GM13977 (cell line): ENCODE measurements around the gene RDM1.
"Not testable (repeated sequence)": the region's sequence is repeated elsewhere in the genome, so short reads cannot be mapped to it uniquely, and the experiment has no call there.

Experiments used
- DNase-seq: peaks from one replicate; pipeline ENCODE4 v3.0.0; 2012; ENCODE audit warnings: low spot score
- in situ Hi-C: fragments of 300-500 bp; cut with MboI; formaldehyde crosslinking; loops from one replicate; pipeline ENCODE4 v1.12.0; 2022; ENCODE audit warnings: low sequenced_read_pairs, low pct_unique_long_range_greater_than_20kb, mixed read lengths, inconsistent platforms; ENCODE audit not compliant: unreplicated experiment
- TF ChIP-seq, protein P1 (sequence below): IDR thresholded peaks from 2 replicates; pipeline ENCODE4 v1.5.1; 2012; ENCODE audit warnings: mild to moderate bottlenecking, control low read depth; ENCODE audit not compliant: insufficient read depth; ENCODE audit errors: extremely low read depth, missing control alignments

RDM1 gene

DNA sequence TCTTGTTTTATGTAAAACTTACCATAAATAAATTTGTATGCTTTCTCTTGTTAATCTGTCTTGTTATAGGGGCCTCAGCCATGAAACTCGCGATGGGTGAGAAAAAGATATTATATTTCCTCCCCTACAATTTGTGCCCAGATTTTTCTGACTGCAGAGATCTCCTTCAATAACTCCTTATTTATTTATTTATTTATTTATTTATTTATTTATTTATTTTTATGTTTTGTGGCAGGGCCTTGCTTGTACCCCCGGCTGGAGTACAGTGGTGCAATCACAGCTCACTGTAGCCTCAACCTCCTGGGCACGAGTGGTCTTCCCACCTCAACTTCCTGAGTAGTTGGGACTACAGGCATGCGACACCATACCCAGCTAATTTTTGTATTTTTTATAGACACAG is 27.1 kb downstream of the RDM1 start:
- TF ChIP-seq, protein P1, sequence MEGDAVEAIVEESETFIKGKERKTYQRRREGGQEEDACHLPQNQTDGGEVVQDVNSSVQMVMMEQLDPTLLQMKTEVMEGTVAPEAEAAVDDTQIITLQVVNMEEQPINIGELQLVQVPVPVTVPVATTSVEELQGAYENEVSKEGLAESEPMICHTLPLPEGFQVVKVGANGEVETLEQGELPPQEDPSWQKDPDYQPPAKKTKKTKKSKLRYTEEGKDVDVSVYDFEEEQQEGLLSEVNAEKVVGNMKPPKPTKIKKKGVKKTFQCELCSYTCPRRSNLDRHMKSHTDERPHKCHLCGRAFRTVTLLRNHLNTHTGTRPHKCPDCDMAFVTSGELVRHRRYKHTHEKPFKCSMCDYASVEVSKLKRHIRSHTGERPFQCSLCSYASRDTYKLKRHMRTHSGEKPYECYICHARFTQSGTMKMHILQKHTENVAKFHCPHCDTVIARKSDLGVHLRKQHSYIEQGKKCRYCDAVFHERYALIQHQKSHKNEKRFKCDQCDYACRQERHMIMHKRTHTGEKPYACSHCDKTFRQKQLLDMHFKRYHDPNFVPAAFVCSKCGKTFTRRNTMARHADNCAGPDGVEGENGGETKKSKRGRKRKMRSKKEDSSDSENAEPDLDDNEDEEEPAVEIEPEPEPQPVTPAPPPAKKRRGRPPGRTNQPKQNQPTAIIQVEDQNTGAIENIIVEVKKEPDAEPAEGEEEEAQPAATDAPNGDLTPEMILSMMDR: no peak
- in situ Hi-C loops: no loop called here

DNA sequence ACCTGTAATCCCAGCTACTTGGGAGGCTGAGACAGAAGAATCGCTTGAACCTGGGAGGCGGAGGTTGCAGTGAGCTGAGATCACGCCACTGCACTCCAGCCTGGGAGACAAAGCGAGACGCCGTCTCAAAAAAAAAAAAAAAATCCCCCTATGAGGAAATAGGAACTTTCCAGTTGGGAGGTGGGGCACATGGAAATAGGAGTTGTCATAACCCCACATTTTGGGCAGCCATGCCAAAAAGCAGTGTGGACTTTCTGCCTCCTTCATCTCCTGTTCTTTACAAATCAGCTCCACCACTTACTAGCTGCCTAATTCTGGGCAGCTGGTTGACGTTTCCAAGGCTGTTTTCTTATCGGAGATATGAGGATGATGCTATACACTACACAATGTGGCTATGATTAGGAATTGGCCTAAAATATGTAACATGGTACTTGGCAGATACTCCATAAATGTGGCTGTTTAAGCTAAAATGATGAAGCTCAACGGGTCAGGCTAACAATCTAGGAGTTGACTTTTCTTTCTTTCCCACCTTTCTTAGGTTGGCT is 28.9 kb downstream of the RDM1 start:
- TF ChIP-seq, protein P1: no peak
- DNase-seq: no peak
- in situ Hi-C loops: no loop called here

More for the DNA sequence above, 27.1 kb downstream of the RDM1 start:
- DNase-seq: no peak

DNA sequence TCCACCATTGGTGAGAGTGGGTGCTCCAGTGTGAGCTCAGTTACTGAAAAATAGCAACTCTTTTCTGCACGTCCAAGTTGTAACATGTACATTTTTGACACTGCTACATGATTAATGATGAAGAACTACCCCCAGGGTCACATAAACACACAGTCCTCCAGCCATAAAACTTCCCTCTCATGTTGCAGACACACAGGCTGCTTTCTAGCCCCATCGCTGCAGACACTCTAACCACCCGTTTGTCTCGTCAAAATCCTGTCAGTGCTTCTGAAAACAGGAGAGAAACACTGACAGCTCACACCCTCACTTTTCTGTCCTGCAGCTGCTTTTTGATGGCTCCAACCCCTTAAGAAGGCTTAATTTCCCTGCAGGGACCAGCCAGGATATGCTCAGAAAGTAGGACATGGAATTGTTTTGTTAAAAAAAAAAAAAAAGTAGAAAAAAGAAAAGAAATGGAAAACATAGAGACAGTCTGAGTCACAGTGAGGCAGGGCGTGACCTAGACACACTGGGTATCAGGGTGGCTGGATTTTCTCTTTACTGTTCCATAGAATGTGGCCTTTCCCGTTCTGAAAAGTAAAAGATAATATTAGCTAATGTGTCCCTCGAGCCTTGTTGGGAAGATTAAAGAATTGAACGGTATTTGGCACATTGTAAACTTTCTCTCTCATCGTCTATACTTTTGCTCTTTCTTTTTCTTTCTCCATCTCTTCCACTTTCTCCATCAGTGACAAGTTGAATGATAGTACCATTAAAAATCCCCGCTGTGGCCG is 29.7 kb downstream of the RDM1 start:
- DNase-seq: no peak
- TF ChIP-seq, protein P1: no peak

DNA sequence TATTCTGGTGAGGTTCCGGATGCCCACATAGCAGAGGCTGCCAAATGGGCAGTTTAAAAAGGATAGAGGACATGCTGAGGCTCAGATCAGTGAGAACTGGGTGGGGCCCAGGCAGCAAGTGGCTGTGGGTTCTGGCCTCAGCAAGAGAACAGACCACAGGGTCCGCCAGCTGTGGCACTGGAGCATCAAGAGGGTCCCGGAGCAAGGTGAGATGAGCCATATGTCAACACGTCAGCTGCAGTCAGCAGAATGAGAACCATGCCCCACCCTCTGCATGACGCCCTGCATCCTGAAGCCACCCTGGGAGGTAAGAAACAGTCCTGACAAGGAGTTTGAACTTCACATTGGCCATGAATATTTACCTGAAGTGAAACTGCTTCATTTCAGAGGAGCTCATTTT is 30.3 kb downstream of the RDM1 start:
- no peak for DNase-seq
- TF ChIP-seq, protein P1: no peak
- in situ Hi-C loops: no loop called here

More for the DNA sequence above, 29.7 kb downstream of the RDM1 start:
- in situ Hi-C loops: no loop called here

DNA sequence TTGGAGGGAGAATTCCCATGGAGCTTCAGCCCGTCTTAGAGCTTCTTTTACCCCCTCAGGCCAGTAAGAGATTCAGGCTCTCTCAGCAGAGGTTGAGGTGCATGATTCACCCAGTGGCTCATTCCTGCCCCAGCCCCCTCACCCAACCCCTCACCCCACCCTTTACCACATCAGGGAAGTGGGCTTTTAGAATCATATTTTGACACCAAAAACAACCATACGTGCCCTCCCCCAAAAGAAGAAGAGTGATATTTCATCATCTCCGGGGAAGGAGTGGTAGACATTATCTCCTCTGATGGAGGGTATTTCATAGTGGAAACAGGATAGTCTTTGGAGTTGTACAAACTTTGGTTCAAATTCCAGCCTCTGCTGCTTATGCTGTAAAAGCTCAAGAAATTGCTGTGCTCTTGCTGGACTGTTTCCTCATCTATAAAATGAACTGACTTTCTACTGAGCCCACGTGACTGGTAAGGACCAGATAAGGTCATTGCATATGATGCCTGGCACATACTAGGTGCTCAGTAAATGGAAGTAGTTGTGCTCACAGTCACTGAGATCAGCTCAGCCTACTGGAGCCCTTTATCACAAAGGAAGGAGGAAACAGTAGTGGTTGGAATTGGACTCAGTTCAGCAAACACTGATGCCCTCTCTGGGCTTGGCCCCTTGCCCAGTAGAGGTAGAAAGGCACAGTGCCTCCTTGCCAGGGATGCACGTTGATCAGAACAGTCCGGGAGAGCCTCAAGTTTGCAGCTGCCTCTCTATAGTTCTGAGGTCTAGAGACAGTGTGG is 32.1 kb downstream of the RDM1 start:
- DNase-seq: no peak
- in situ Hi-C loops: no loop called here
- TF ChIP-seq, protein P1: no peak

DNA sequence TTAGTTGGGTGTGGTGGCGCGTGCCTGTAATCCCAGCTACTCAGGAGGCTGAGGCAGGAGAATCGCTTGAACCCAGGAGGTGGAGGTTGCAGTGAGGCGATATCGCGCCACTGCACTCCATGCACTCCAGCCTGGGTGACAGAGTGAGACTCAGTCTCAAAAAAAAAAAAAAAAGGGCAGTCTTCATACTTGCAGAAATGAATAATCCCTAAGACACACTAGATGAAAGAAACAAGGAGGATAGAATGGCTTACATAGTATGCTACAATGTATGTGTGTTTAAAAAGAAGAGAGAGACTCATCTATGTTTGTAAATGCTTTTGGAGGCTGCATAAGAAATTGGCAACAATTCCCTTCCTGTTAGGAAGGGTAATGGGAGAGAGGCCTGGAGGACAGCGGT is 32.8 kb downstream of the RDM1 start:
- DNase-seq, in situ Hi-C loops: not testable (repeated sequence)
